Sciatic nerve (tissue), 2 donors: Measurements from ENCODE around the gene PON1. TPM values are rescaled to one million over a fixed set of nuclear protein-coding genes. Genes with fewer than 3 reads are reported as not detected.

Experiments
- ATAC-seq: fragments of 200-7000 bp; cut with Tn5 transposase; one replicate; pipeline ENCODE4 v1.9.1; 2020; ENCODE audit warnings: mild to moderate bottlenecking, moderate library complexity
- DNase-seq: peaks from one replicate; pipeline ENCODE4 v3.0.0-alpha.2; 2020; ENCODE audit warnings: low spot score
- intact Hi-C: fragments of 100-400 bp; cut with DNase I; formaldehyde crosslinking; loops from one replicate; pipeline ENCODE4 v1.14.2; 2022
- total RNA-seq: library from RNA; stranded (reverse); fragmentation: NEBNext Ultra II Directional; extraction: Animal tissue kit (Norgen Biotek cat#: 25700); gene quantifications from one replicate; pipeline ENCODE4 v1.2.1, GENCODE V29; 2021
- donor health status: DM: no; HTN: no; CAD: no.
- donor health status: DM: no; HTN: no; CAD: no.

Gene PON1
- total RNA-seq, 1 donor from 2014 or later = not detected

GRCh38 chr7:95265634-95266033, 58.7 kb downstream of the PON1 start:
- DNase-seq (no peak), ATAC-seq (no peak)
- intact Hi-C loops = no loop called here

- no peak for ATAC-seq
- no peak for DNase-seq
- intact Hi-C loops = no loop called here
Observed at GRCh38 chr7:95264363-95264891, 59.9 kb downstream of the PON1 start.

GRCh38 chr7:95263785-95264362, 60.5 kb downstream of the PON1 start:
- intact Hi-C loops = no loop called here
- ATAC-seq (no peak), DNase-seq (no peak)

- no peak for ATAC-seq
- intact Hi-C loops = no loop called here
Observed at GRCh38 chr7:95262875-95263274, 61.5 kb downstream of the PON1 start.

GRCh38 chr7:95261895-95262415, 62.4 kb downstream of the PON1 start:
- DNase-seq = no peak
- intact Hi-C loops = no loop called here
- ATAC-seq = no peak

More at GRCh38 chr7:95262875-95263274, 61.5 kb downstream of the PON1 start:
- no peak for DNase-seq

GRCh38 chr7:95255691-95256090, 68.6 kb downstream of the PON1 start:
- intact Hi-C loops = no loop called here
- ATAC-seq (no peak), DNase-seq (no peak)

GRCh38 chr7:95253986-95254385, 70.3 kb downstream of the PON1 start:
- DNase-seq (no peak), ATAC-seq (no peak)
- intact Hi-C loops = no loop called here

GRCh38 chr7:95251966-95252365, 72.4 kb downstream of the PON1 start:
- ATAC-seq = no peak

GRCh38 chr7:95250571-95250970, 73.8 kb downstream of the PON1 start:
- intact Hi-C loops = no loop called here
- no peak for ATAC-seq
- no peak for DNase-seq

More at GRCh38 chr7:95251966-95252365, 72.4 kb downstream of the PON1 start:
- DNase-seq = no peak
- intact Hi-C loops = no loop called here

Other genes with a start within 250 kb of the PON1 start
- 8.9 TPM for gene PON3, start 71.8 kb upstream of the PON1 start, total RNA-seq
- 111 TPM for gene PON2, start 110.5 kb upstream of the PON1 start, total RNA-seq
- gene ASB4, start 161.4 kb upstream of the PON1 start, total RNA-seq = 0.80 TPM